ENCODE measurements around the gene GRIN1. TPM values are rescaled to one million over a fixed set of nuclear protein-coding genes. Genes with fewer than 3 reads are reported as not detected.

Gene GRIN1
- not detected for polyA plus RNA-seq (ENCODE audit: insufficient read length in 3 of 3)

- peak in 1 of 3 donors; percentile 52 for DNase-seq (ENCODE audit: low read depth in 3 of 3, low spot score in 2 of 3)
Measured at GRCh38 chr9:137138722-137139467, at the start of gene GRIN1. Gene GRIN1 (plus strand): TSS chr9:137139154. CDS start chr9:137139487, 333 bp downstream.

DNA sequence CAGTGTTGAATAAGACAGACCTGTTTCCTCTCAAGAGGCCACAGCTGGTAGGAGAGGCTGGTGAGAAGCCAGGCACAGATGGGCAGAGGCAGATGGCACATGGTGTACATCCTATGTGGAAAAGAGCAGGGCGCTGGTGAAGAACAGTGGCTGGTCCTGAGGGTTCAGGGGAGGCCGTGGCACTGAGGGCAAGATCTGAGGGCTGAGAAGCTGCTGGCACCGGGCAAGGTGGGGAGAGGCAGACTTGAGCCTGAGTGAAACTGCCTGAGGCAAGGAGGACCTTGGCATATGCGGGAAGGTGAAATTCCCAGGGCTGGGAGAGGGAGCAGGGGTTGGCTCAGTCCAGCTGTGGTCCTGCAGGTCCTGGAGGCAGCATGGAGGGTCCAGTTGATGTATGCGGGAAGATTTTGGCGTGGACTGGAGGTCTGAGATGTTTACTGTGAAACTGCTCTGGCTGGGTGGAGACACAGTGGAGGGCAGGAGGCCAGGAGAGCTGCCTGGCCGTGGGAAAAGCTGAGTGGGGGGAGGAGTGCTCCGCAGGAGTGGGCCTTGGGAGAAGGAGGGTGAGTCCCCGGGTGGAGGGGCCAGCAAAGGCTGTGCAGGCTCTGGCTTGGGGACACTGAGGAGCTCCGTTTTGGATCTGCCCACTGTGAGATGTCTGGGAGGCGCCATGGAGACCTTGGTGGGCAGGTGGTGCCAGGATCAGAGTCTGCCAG lies 49.6 kb upstream of the GRIN1 start:
- DNase-seq (ENCODE audit: low read depth in 3 of 3, low spot score in 2 of 3), result no peak

GRCh38 chr9:137095664-137096517 lies 43.1 kb upstream of the GRIN1 start:
- DNase-seq (ENCODE audit: low read depth in 3 of 3, low spot score in 2 of 3), result no peak

- DNase-seq (ENCODE audit: low read depth in 3 of 3, low spot score in 2 of 3), result no peak
Measured at GRCh38 chr9:137096785-137097546, 42.0 kb upstream of the GRIN1 start.

DNA sequence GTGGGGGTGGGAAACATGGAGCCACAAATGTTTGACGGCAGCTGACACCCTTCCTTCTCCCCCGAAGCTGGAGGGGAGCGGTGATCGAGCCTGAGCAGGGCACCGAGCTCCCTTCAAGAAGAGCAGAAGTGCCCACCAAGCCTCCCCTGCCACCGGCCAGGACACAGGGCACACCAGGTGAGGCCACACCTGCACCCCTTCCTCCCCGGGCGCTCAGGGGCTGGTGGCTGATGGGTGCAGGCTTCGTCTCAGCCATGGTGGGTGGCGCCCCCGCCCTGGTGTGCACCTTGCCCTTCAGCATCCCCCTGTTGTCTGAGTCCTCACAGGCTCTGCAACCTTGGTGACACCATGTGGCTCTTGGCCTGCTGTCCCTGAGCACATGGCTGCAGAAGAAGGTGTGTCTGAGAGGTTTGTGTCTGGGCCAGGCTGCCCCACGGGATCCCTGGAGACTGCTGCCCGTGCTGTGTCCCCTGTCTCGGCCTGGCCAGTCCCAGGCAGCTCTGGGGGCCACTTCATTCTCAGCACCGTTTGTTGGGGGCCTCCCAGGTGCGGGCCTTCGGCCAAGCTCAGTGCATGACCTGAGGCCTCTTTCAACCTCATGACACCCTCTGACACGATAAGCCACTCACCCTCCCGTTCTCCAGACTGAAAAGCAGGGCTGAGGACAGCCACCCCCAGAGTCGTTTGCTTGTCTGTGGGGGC lies 41.0 kb upstream of the GRIN1 start:
- no peak for DNase-seq (ENCODE audit: low read depth in 3 of 3, low spot score in 2 of 3)

DNA sequence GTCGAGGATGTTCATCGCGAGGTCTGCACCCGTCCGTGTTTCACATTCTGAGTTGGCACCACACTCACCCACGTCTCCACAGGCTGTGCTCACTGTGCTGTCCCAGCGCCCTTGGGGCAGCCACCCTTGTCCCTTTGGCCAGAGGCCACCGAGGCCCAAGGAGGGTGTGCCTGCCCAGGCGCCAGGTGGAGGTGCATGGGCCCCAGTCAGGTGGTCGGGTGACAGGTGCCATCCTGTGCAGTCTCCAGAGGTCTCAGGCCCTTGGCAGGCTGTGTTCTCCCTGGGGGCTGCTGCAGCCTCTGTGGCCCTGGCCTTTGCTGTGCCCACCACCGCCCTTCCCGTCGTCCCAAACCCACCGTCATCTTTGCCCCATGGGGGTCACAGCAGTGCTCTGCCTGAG lies 39.7 kb upstream of the GRIN1 start:
- no peak for DNase-seq (ENCODE audit: low read depth in 3 of 3, low spot score in 2 of 3)

GRCh38 chr9:137103206-137103999 lies 35.6 kb upstream of the GRIN1 start:
- DNase-seq (ENCODE audit: low read depth in 3 of 3, low spot score in 2 of 3), result no peak

DNA sequence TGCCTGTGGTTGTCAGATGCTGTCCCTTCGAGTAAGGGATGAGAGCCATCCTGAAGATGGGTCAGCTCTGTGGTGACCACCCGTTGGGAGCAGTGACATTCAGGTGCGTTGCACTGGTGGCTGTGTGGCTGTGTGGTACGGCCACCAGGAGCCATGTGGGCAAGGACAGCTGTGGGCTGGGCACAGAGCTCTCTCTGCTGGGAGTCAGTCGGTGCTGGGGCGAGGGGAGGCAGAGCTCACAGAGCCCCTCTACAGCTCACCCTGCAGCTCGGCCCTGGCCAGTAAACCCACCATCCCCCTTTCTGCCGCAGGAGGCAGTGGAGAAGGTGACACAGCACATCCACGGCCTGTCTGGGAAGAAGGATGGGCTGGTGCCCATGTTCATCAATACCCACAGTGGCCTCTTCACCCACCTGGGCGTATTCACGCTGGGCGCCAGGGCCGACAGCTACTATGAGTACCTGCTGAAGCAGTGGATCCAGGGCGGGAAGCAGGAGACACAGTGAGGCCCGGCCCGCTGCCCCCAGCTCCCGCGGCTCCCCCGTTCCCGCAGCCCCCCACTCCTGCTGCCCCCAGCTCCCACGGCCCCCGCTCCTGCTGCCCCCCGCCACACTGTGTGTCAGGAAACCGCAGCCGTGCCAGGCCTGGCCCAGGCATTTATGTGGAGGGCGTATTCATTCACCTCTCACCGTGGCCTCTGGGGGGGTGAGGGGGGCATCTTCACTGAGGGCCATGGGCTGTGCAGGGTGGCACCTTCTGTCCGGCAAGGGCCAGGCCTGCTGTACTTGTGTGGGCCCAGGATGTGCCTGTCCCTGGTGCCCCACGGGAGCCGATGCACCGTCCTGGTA lies 32.9 kb upstream of the GRIN1 start:
- no peak for DNase-seq (ENCODE audit: low read depth in 3 of 3, low spot score in 2 of 3)

GRCh38 chr9:137106662-137107250 lies 32.2 kb upstream of the GRIN1 start:
- no peak for DNase-seq (ENCODE audit: low read depth in 3 of 3, low spot score in 2 of 3)

DNA sequence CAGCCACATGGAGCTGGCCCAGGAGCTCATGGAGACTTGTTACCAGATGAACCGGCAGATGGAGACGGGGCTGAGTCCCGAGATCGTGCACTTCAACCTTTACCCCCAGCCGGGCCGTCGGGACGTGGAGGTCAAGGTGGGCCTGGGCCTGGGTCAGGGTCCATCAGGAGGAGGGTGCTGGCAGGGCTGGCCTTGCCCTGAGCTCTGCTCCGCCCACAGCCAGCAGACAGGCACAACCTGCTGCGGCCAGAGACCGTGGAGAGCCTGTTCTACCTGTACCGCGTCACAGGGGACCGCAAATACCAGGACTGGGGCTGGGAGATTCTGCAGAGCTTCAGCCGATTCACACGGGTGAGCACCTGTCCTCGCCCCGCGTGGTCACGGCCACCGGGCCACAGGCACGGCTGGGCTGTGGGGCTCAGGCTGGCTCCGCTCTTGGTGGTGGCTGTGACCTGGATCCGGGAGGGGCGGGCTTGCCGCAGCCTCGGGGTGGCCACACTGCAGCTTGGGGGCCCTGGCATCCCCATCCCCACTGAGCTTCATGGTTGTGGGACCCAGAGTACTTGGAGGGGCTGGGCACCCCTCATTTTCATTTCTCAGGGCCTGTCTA lies 31.5 kb upstream of the GRIN1 start:
- no peak for DNase-seq (ENCODE audit: low read depth in 3 of 3, low spot score in 2 of 3)

DNA sequence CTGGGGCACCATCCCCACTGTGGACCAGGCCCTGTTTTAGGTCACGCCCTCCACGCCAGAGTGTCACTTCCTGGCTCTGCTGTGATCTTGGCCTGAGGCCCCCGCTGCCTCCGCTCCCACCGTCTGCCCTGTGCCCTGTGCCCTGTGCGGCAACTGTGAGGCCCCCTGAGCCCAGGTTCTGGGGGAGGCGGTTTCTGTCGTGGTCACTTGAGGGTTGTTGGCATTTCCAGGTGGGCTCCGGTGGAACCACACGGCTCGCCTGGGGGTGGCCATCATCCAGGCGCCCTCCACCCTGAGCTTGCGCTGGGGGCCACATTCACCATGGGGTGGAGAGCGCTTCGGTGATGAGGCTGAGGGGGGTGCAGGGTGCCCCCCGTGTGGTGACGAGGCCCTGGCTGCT lies 31.0 kb upstream of the GRIN1 start:
- no peak for DNase-seq (ENCODE audit: low read depth in 3 of 3, low spot score in 2 of 3)

DNA sequence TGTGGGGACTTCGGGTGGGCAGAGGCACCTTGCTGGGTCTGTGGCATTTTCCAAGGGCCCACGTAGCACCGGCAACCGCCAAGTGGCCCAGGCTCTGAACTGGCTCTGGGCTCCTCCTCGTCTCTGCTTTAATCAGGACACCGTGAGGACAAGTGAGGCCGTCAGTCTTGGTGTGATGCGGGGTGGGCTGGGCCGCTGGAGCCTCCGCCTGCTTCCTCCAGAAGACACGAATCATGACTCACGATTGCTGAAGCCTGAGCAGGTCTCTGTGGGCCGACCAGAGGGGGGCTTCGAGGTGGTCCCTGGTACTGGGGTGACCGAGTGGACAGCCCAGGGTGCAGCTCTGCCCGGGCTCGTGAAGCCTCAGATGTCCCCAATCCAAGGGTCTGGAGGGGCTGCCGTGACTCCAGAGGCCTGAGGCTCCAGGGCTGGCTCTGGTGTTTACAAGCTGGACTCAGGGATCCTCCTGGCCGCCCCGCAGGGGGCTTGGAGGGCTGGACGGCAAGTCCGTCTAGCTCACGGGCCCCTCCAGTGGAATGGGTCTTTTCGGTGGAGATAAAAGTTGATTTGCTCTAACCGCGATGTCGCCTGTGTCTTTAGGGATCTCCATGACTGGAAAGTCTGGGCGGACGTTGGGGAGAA lies 30.2 kb upstream of the GRIN1 start:
- no peak for DNase-seq (ENCODE audit: low read depth in 3 of 3, low spot score in 2 of 3)

GRCh38 chr9:137109250-137110146 lies 29.5 kb upstream of the GRIN1 start:
- DNase-seq (ENCODE audit: low read depth in 3 of 3, low spot score in 2 of 3), result no peak

DNA sequence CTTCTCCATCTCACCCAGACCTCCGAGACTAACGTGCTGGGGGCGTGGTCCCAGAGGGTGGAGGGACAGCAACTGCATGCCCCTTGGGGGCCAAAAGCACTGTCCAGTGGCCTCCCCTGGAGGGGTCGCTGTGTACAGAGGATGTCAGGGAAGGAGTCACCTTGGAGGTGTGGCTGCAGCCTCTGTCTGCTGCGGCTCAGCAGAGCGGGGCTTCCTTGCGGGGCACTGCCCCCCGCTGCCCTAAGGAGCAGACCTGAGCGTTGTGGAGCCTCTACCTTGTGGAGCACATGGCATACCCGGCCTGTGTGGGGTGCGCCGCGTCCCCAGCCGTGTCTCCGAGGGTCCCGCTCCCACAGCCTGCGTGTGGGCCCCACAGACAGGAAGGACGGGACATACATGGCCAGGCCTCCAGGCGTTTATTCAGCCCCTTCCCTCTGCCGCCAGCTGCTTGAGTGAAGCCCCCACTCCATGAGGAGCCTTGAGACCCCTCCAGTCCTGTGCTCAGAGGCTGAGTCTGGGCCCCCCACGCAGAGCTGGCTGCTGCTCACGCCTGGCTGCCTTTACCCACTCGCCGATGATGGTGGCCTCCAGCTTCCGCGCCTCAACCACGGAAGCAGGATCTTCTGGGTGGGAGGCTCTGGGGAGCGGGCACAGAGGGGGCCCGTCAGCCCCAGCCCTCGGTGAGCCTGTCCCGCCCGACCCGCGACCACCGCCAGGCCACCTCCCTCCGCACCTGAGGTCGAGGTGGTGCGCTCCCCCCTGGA lies 28.6 kb upstream of the GRIN1 start:
- no peak for DNase-seq (ENCODE audit: low read depth in 3 of 3, low spot score in 2 of 3)

Data from right renal cortex interstitium (tissue), 3 donors.